DMS153 (cell line): ENCODE measurements around the gene ATG13.
"Not testable (repeated sequence)": the region's sequence is repeated elsewhere in the genome, so short reads cannot be mapped to it uniquely, and the experiment has no call there.

Experiments
- DNase-seq: peaks from one replicate; lab custom pipeline; 2025; lab: John Stamatoyannopoulos, UW

Gene ATG13

GRCh38 chr11:46617134-46617971, at the start of gene ATG13, which contains the start of gene HARBI1:
TSS of gene ATG13 (plus strand) at chr11:46617553. CDS start at chr11:46644292, 26,739 bp downstream.
TSS of gene HARBI1 (minus strand) at chr11:46617227. CDS start at chr11:46616237, 990 bp downstream.
- DNase-seq, result peak; percentile 72

- no peak for DNase-seq
These were observed 46.5 kb upstream of the ATG13 start for GRCh38 chr11:46570790-46571398.

GRCh38 chr11:46574656-46575055, 42.7 kb upstream of the ATG13 start:
- no peak for DNase-seq

- no peak for DNase-seq
These were observed 40.3 kb upstream of the ATG13 start for GRCh38 chr11:46577058-46577457.

- no peak for DNase-seq
These were observed 34.8 kb upstream of the ATG13 start for GRCh38 chr11:46582588-46582987.

GRCh38 chr11:46583513-46583912, 33.8 kb upstream of the ATG13 start:
- not testable (repeated sequence) for DNase-seq

GRCh38 chr11:46588131-46588530, 29.2 kb upstream of the ATG13 start:
- no peak for DNase-seq

- no peak for DNase-seq
These were observed 28.4 kb upstream of the ATG13 start for GRCh38 chr11:46588915-46589314.

GRCh38 chr11:46590740-46591605, 26.4 kb upstream of the ATG13 start:
- DNase-seq, result no peak

GRCh38 chr11:46593550-46594373, 23.6 kb upstream of the ATG13 start, which contains the start of gene AMBRA1:
TSS of gene AMBRA1 (minus strand) at chr11:46594023. CDS start at chr11:46548380, 45,643 bp downstream.
- DNase-seq, result peak; percentile 78

- no peak for DNase-seq
These were observed 23.0 kb upstream of the ATG13 start for GRCh38 chr11:46594374-46594700.

GRCh38 chr11:46594785-46595184, 22.6 kb upstream of the ATG13 start:
- no peak for DNase-seq

GRCh38 chr11:46597155-46597554, 20.2 kb upstream of the ATG13 start:
- no peak for DNase-seq

GRCh38 chr11:46597609-46598219, 19.6 kb upstream of the ATG13 start:
- DNase-seq, result no peak

GRCh38 chr11:46599340-46600193, 17.8 kb upstream of the ATG13 start:
- DNase-seq, result no peak

GRCh38 chr11:46600194-46600960, 17.0 kb upstream of the ATG13 start:
- no peak for DNase-seq

- DNase-seq, result no peak
These were observed 16.2 kb upstream of the ATG13 start for GRCh38 chr11:46601129-46601528.

- DNase-seq, result no peak
These were observed 13.5 kb upstream of the ATG13 start for GRCh38 chr11:46603704-46604308.

- DNase-seq, result no peak
These were observed 12.6 kb upstream of the ATG13 start for GRCh38 chr11:46604796-46605195.
